SK-N-SH treated with all-trans-retinoic acid at 6 μM for 48 hours (cell line): ENCODE results near the gene NXPH1.

ENCODE experiments used
- ARNTL ChIP-seq: fragments of 450-650 bp; formaldehyde crosslinking; IDR thresholded peaks from 2 replicates; pipeline ENCODE4 v1.5.0; 2020; ENCODE audit warnings: low read depth, mild to moderate bottlenecking, moderate library complexity, borderline replicate concordance
- ESRRG ChIP-seq: fragments of 250-450 bp; sonication (Bioruptor Pico); IDR thresholded peaks from 2 replicates; pipeline ENCODE4 v1.6.1; 2021; ENCODE audit warnings: mild to moderate bottlenecking
- GLIS3 ChIP-seq: fragments of 250-450 bp; sonication (Bioruptor Pico); IDR thresholded peaks from 2 replicates; pipeline ENCODE4 v1.5.0; 2020; ENCODE audit warnings: mild to moderate bottlenecking, moderate library complexity
- ISL1 ChIP-seq: fragments of 250-450 bp; sonication (Bioruptor Pico); IDR thresholded peaks from 2 replicates; pipeline ENCODE4 v2.1.2; 2022; ENCODE audit warnings: mild to moderate bottlenecking, moderate library complexity
- RARB ChIP-seq: fragments of 250-450 bp; sonication (Bioruptor Pico); IDR thresholded peaks from 2 replicates; pipeline ENCODE4 v1.8.0; 2021; ENCODE audit warnings: mild to moderate bottlenecking, moderate library complexity
- ZC3H10 ChIP-seq: fragments of 250-450 bp; sonication (Bioruptor Pico); IDR thresholded peaks from 2 replicates; pipeline ENCODE4 v1.5.1; 2021; ENCODE audit warnings: mild to moderate bottlenecking, moderate library complexity
- ZFP3 ChIP-seq: fragments of 250-450 bp; sonication (Bioruptor Pico); IDR thresholded peaks from 2 replicates; pipeline ENCODE4 v1.5.0; 2020; ENCODE audit warnings: mild to moderate bottlenecking, moderate library complexity
- ZFP30 ChIP-seq: fragments of 450-650 bp; formaldehyde crosslinking; IDR thresholded peaks from 2 replicates; pipeline ENCODE4 v1.5.0; 2022; ENCODE audit warnings: mild to moderate bottlenecking, moderate library complexity
- ZNF565 ChIP-seq: fragments of 450-650 bp; formaldehyde crosslinking; conservative IDR thresholded peaks from 2 replicates; pipeline ENCODE4 v1.5.0; 2020; ENCODE audit warnings: low read depth, mild to moderate bottlenecking, moderate library complexity
- TF ChIP-seq, protein P1 (sequence below): fragments of 250-450 bp; sonication (Bioruptor Pico); IDR thresholded peaks from 2 replicates; pipeline ENCODE4 v1.5.1; 2021; ENCODE audit warnings: mild to moderate bottlenecking, moderate library complexity
- TF ChIP-seq, protein P2 (sequence below): fragments of 250-450 bp; sonication (Bioruptor Pico); IDR thresholded peaks from 2 replicates; pipeline ENCODE4 v1.8.0; 2020; ENCODE audit warnings: mild to moderate bottlenecking, moderate library complexity, borderline replicate concordance
- TF ChIP-seq, protein P3 (sequence below): fragments of 250-450 bp; sonication (Bioruptor Pico); IDR thresholded peaks from 2 replicates; pipeline ENCODE4 v1.5.1; 2020; ENCODE audit warnings: low read depth, mild to moderate bottlenecking, moderate library complexity

DNA sequence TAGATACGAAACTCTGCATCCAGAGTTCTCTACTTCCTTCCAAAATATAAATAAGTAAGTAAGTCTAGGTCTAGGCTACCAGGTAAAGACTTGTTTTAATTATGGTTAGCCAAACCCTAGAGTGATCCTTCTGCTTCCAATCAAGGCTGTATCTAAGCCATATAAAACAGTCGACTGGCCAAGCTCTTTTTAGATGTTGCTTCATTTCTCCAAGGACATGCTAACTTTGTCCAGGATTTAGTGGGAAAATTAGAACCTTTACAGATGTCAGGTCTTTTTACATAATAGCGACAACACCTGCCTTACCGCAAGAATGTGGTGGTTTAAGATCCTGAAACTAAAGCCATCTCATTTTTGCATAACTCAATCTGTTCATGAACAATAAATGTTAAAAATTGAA lies 156.8 kb downstream of the NXPH1 start:
- TF ChIP-seq ZFP30 (CRISPR knock-in tag) (no peak), ZNF565 (CRISPR knock-in tag) (no peak), ZFP3 (CRISPR knock-in tag) (no peak), ESRRG (CRISPR knock-in tag) (no peak), ISL1 (CRISPR knock-in tag) (no peak), ARNTL (CRISPR knock-in tag) (no peak), ZC3H10 (no peak), RARB (CRISPR knock-in tag) (no peak), GLIS3 (CRISPR knock-in tag) (no peak)
- TF ChIP-seq, protein P1, sequence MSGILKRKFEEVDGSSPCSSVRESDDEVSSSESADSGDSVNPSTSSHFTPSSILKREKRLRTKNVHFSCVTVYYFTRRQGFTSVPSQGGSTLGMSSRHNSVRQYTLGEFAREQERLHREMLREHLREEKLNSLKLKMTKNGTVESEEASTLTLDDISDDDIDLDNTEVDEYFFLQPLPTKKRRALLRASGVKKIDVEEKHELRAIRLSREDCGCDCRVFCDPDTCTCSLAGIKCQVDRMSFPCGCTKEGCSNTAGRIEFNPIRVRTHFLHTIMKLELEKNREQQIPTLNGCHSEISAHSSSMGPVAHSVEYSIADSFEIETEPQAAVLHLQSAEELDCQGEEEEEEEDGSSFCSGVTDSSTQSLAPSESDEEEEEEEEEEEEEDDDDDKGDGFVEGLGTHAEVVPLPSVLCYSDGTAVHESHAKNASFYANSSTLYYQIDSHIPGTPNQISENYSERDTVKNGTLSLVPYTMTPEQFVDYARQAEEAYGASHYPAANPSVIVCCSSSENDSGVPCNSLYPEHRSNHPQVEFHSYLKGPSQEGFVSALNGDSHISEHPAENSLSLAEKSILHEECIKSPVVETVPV, result no peak
- TF ChIP-seq, protein P2, sequence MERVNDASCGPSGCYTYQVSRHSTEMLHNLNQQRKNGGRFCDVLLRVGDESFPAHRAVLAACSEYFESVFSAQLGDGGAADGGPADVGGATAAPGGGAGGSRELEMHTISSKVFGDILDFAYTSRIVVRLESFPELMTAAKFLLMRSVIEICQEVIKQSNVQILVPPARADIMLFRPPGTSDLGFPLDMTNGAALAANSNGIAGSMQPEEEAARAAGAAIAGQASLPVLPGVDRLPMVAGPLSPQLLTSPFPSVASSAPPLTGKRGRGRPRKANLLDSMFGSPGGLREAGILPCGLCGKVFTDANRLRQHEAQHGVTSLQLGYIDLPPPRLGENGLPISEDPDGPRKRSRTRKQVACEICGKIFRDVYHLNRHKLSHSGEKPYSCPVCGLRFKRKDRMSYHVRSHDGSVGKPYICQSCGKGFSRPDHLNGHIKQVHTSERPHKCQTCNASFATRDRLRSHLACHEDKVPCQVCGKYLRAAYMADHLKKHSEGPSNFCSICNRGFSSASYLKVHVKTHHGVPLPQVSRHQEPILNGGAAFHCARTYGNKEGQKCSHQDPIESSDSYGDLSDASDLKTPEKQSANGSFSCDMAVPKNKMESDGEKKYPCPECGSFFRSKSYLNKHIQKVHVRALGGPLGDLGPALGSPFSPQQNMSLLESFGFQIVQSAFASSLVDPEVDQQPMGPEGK (CRISPR knock-in tag), result no peak
- TF ChIP-seq, protein P3, sequence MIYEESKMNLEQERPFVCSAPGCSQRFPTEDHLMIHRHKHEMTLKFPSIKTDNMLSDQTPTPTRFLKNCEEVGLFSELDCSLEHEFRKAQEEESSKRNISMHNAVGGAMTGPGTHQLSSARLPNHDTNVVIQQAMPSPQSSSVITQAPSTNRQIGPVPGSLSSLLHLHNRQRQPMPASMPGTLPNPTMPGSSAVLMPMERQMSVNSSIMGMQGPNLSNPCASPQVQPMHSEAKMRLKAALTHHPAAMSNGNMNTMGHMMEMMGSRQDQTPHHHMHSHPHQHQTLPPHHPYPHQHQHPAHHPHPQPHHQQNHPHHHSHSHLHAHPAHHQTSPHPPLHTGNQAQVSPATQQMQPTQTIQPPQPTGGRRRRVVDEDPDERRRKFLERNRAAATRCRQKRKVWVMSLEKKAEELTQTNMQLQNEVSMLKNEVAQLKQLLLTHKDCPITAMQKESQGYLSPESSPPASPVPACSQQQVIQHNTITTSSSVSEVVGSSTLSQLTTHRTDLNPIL (CRISPR knock-in tag), result no peak
